Heart left ventricle (tissue), 13 donors: Measurements from ENCODE around the gene NRSN1.

Experiments used
- CTCF ChIP-seq, 12 donors: fragments of 200-600 bp; sonication (generic) in 4 of 12; IDR thresholded peaks; one replicate each; pipeline versions ENCODE4 v1.5.0 to v1.8.0; 2018 to 2022; ENCODE audit warnings: antibody characterized with exemption in 12 of 12, mild to moderate bottlenecking in 5 of 12
- POLR2A ChIP-seq, 2 donors: fragments of 450-650 bp; IDR thresholded peaks; one replicate each; pipeline ENCODE4 v1.6.1; 2017; ENCODE audit warnings: antibody characterized with exemption in 2 of 2, mild to moderate bottlenecking in 2 of 2, moderate library complexity in 2 of 2
- donor health status: ischemic (EF 13 %, LVEDD 7.1; RV severe dilation, severe dysfunction).
- donor health status: DM: no; HTN: yes; CAD: no.
- donor health status: DM: no; HTN: no; CAD: no.
- donor health status: ischemic (EF 25% LVEDD 6.9; RV normal size, moderate dysfunction).
- donor health status: ischemic (EF 25% LVEDD 5.7; RV mildly dilated, moderate dysfunction).
- donor health status: ischemic (EF 35%, LVEDD 5.7; RV mildly dilated, moderate dysfunction).
- donor health status: nonischemic (EF 11% LVEDD 7.7; RV severe dilation, severe dysfunction).
- donor health status: DM: yes; HTN: yes; CAD: no.
- donor health status: PGD.
- donor health status: ischemic (EF 29% LVEDD 5.4; RV normal size, mild dysfunction).
- donor health status: nonischemic (EF 23%, LVEDD 6.1; RV moderate dilation, normal function).

GRCh38 chr6:24079076-24079475 lies 46.9 kb upstream of the NRSN1 start:
- no peak for TF ChIP-seq CTCF (IDR thresholded peaks at IDR 0.05)
- TF ChIP-seq POLR2A (IDR thresholded peaks at IDR 0.05), result no peak
